ENCODE results near the gene CDC25B.

Gene CDC25B

GRCh38 chr20:3818155-3819151 is 22.3 kb downstream of the CDC25B start:
- WGBS, 2 experiments (ENCODE audit: insufficient coverage in 2 of 2) = 98 to 100% methylated on average over 3 to 5 of the region's 8 CpGs
- Histone ChIP-seq H3K27ac (ENCODE audit: low read depth, low read length, severe bottlenecking) (no peak overlapping the region), H3K4me1 (ENCODE audit: control insufficient read depth, insufficient read depth, low read length, poor library complexity, severe bottlenecking) (peaks cover 4% of the 10 kb centered on the region), H3K4me3 (ENCODE audit: extremely low read depth, insufficient read depth, low read length, poor library complexity, severe bottlenecking) (no peak overlapping the region), H3K36me3 (ENCODE audit: control insufficient read depth, insufficient read depth, low read length) (peaks cover 7% of the 10 kb centered on the region), H3K9me3 (ENCODE audit: control insufficient read depth, low read length) (no peaks in the 10 kb centered on the region)

GRCh38 chr20:3819411-3820047 is 23.4 kb downstream of the CDC25B start:
- WGBS, 2 experiments (ENCODE audit: insufficient coverage in 2 of 2) = 81 to 84% methylated on average over 16 to 19 of the region's 20 CpGs
- no peaks in the 10 kb centered on the region for H3K9me3 ChIP-seq (ENCODE audit: control insufficient read depth, low read length)
- peaks cover 18% of the 10 kb centered on the region for H3K36me3 ChIP-seq (ENCODE audit: control insufficient read depth, insufficient read depth, low read length)
- peak overlapping the region; percentile 99 for H3K27ac ChIP-seq (ENCODE audit: low read depth, low read length, severe bottlenecking)
- H3K4me1 ChIP-seq (ENCODE audit: control insufficient read depth, insufficient read depth, low read length, poor library complexity, severe bottlenecking) = peaks cover 4% of the 10 kb centered on the region
- H3K4me3 ChIP-seq (ENCODE audit: extremely low read depth, insufficient read depth, low read length, poor library complexity, severe bottlenecking) = peak overlapping the region; percentile 62

- H3K27ac ChIP-seq (ENCODE audit: low read depth, low read length, severe bottlenecking) = peak within 1 kb of the TSS; percentile 99
- no peaks in the 10 kb centered on the region for H3K9me3 ChIP-seq (ENCODE audit: control insufficient read depth, low read length)
- H3K4me1 ChIP-seq (ENCODE audit: control insufficient read depth, insufficient read depth, low read length, poor library complexity, severe bottlenecking) = peaks cover 4% of the 10 kb centered on the region
- peaks cover 25% of the 10 kb centered on the region for H3K36me3 ChIP-seq (ENCODE audit: control insufficient read depth, insufficient read depth, low read length)
- WGBS, 2 experiments (ENCODE audit: insufficient coverage in 2 of 2) = 1% methylated on average over 83 to 92 of the region's 96 CpGs
- H3K4me3 ChIP-seq (ENCODE audit: extremely low read depth, insufficient read depth, low read length, poor library complexity, severe bottlenecking) = peak within 1 kb of the TSS; percentile 62
Observed at GRCh38 chr20:3820048-3820900, 24.2 kb downstream of the CDC25B start, which contains the start of gene AP5S1. AP5S1 (plus strand) TSS chr20:3820547; CDS start chr20:3822118, 1,571 bp downstream.

GRCh38 chr20:3820901-3821727 is 25.0 kb downstream of the CDC25B start:
- no peaks in the 10 kb centered on the region for H3K9me3 ChIP-seq (ENCODE audit: control insufficient read depth, low read length)
- H3K36me3 ChIP-seq (ENCODE audit: control insufficient read depth, insufficient read depth, low read length) = peaks cover 28% of the 10 kb centered on the region
- H3K27ac ChIP-seq (ENCODE audit: low read depth, low read length, severe bottlenecking) = peak overlapping the region; percentile 99
- peaks cover 4% of the 10 kb centered on the region for H3K4me1 ChIP-seq (ENCODE audit: control insufficient read depth, insufficient read depth, low read length, poor library complexity, severe bottlenecking)
- WGBS, 2 experiments (ENCODE audit: insufficient coverage in 2 of 2) = 61 to 85% methylated on average over 9 to 19 of the region's 20 CpGs
- H3K4me3 ChIP-seq (ENCODE audit: extremely low read depth, insufficient read depth, low read length, poor library complexity, severe bottlenecking) = peak overlapping the region; percentile 62

- peaks cover 28% of the 10 kb centered on the region for H3K36me3 ChIP-seq (ENCODE audit: control insufficient read depth, insufficient read depth, low read length)
- no peak overlapping the region for H3K4me3 ChIP-seq (ENCODE audit: extremely low read depth, insufficient read depth, low read length, poor library complexity, severe bottlenecking)
- 95 to 96% methylated on average over 7 to 14 of the region's 14 CpGs for WGBS, 2 experiments (ENCODE audit: insufficient coverage in 2 of 2)
- peaks cover 4% of the 10 kb centered on the region for H3K4me1 ChIP-seq (ENCODE audit: control insufficient read depth, insufficient read depth, low read length, poor library complexity, severe bottlenecking)
- H3K9me3 ChIP-seq (ENCODE audit: control insufficient read depth, low read length) = no peaks in the 10 kb centered on the region
- no peak overlapping the region for H3K27ac ChIP-seq (ENCODE audit: low read depth, low read length, severe bottlenecking)
Observed at GRCh38 chr20:3821996-3822395, 25.9 kb downstream of the CDC25B start.

GRCh38 chr20:3823881-3824280 is 27.8 kb downstream of the CDC25B start:
- Histone ChIP-seq H3K4me1 (ENCODE audit: control insufficient read depth, insufficient read depth, low read length, poor library complexity, severe bottlenecking) (peaks cover 4% of the 10 kb centered on the region), H3K9me3 (ENCODE audit: control insufficient read depth, low read length) (no peaks in the 10 kb centered on the region), H3K27ac (ENCODE audit: low read depth, low read length, severe bottlenecking) (no peak overlapping the region), H3K36me3 (ENCODE audit: control insufficient read depth, insufficient read depth, low read length) (peaks cover 28% of the 10 kb centered on the region), H3K4me3 (ENCODE audit: extremely low read depth, insufficient read depth, low read length, poor library complexity, severe bottlenecking) (no peak overlapping the region)
- 95% methylated on average over 19 to 20 of the region's 20 CpGs for WGBS, 2 experiments (ENCODE audit: insufficient coverage in 2 of 2)

GRCh38 chr20:3825526-3825925 is 29.4 kb downstream of the CDC25B start:
- 84% methylated on average over 7 of the region's 7 CpGs; no CpG with 5 or more reads in 1 of the 2 experiments for WGBS, 2 experiments (ENCODE audit: insufficient coverage in 2 of 2)
- no peaks in the 10 kb centered on the region for H3K9me3 ChIP-seq (ENCODE audit: control insufficient read depth, low read length)

GRCh38 chr20:3826420-3826819 is 30.3 kb downstream of the CDC25B start:
- peaks cover 3% of the 10 kb centered on the region for H3K4me1 ChIP-seq (ENCODE audit: control insufficient read depth, insufficient read depth, low read length, poor library complexity, severe bottlenecking)
- no peak overlapping the region for H3K4me3 ChIP-seq (ENCODE audit: extremely low read depth, insufficient read depth, low read length, poor library complexity, severe bottlenecking)
- no peak overlapping the region for H3K27ac ChIP-seq (ENCODE audit: low read depth, low read length, severe bottlenecking)
- H3K9me3 ChIP-seq (ENCODE audit: control insufficient read depth, low read length) = no peaks in the 10 kb centered on the region
- H3K36me3 ChIP-seq (ENCODE audit: control insufficient read depth, insufficient read depth, low read length) = peaks cover 28% of the 10 kb centered on the region
- 87 to 95% methylated on average over 3 to 4 of the region's 4 CpGs for WGBS, 2 experiments (ENCODE audit: insufficient coverage in 2 of 2)

More at GRCh38 chr20:3825526-3825925, 29.4 kb downstream of the CDC25B start:
- H3K27ac ChIP-seq (ENCODE audit: low read depth, low read length, severe bottlenecking) = no peak overlapping the region
- peaks cover 4% of the 10 kb centered on the region for H3K4me1 ChIP-seq (ENCODE audit: control insufficient read depth, insufficient read depth, low read length, poor library complexity, severe bottlenecking)
- peaks cover 28% of the 10 kb centered on the region for H3K36me3 ChIP-seq (ENCODE audit: control insufficient read depth, insufficient read depth, low read length)
- H3K4me3 ChIP-seq (ENCODE audit: extremely low read depth, insufficient read depth, low read length, poor library complexity, severe bottlenecking) = no peak overlapping the region

- no peaks in the 10 kb centered on the region for H3K9me3 ChIP-seq (ENCODE audit: control insufficient read depth, low read length)
Observed at GRCh38 chr20:3828798-3829197, 32.7 kb downstream of the CDC25B start.

More at GRCh38 chr20:3828798-3829197, 32.7 kb downstream of the CDC25B start:
- 88 to 100% methylated on average over 1 to 2 of the region's 3 CpGs for WGBS, 2 experiments (ENCODE audit: insufficient coverage in 2 of 2)
- Histone ChIP-seq H3K36me3 (ENCODE audit: control insufficient read depth, insufficient read depth, low read length) (peaks cover 18% of the 10 kb centered on the region), H3K4me1 (ENCODE audit: control insufficient read depth, insufficient read depth, low read length, poor library complexity, severe bottlenecking) (no peaks in the 10 kb centered on the region), H3K4me3 (ENCODE audit: extremely low read depth, insufficient read depth, low read length, poor library complexity, severe bottlenecking) (no peak overlapping the region), H3K27ac (ENCODE audit: low read depth, low read length, severe bottlenecking) (no peak overlapping the region)

Data from mesodermal cell (in vitro differentiated cells).